RPMI8226 (cell line): Measurements from ENCODE around the gene EPHA8.

Experiments
- DNase-seq: peaks from one replicate; pipeline ENCODE4 v3.0.0-alpha.2; 2015

EPHA8 gene

DNA sequence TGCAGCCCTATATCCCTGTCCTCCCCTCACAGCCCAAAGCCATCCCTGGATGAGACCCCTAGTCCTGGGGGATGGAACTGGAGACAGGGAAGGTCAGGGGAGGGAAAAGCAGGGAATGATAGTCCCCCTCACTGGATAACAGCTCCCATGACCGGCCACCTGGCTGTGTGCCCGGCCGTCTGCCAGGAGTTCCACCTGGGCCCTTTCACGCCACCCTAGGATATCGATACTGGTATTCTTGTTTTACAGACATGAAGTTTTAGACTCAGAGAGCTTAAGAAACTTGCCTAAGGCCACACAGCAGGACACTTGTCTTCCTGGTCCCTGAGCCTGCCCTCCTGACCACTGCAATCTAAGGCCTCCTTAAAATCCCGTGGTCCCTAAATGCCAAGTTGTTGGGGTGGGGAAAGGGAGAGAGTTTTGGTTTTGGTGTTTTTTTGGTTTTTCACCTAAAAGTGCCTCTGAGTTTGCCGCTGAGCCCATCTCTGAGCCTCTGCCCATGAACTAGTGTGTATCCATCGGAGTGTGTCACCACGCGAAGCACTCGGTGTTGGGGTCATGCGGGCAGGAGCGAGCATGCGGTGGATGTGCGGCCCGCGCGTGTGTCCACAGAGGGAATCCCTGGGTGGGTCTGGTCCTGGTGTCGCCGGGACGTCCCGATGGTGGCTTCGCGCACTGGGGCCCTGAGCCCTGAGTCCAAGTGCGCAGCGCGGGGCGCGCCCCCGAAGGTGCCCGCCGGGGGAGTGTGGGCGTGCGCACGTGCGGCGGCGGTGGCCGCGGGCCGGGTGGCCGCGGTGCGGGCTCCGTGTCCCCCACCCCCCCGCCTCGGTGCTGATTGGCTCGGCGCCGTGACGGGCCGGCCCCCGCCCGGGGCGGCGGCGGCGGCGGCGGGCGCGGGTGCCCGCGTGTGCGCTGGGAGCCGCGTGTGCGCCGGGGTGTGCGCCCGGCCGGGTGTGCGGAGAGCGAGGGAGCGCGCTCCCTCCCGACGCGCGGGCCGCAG lies at the start of gene EPHA8:
TSS of gene EPHA8 (plus strand) at position 906 of the 1,000 bp plus-strand sequence. CDS start 147 bp downstream, outside the sequence.
- no peak for DNase-seq

GRCh38 chr1:22516906-22517571 lies 46.2 kb upstream of the EPHA8 start:
- DNase-seq = no peak

- DNase-seq = no peak
Observed at GRCh38 chr1:22517956-22518355, 45.3 kb upstream of the EPHA8 start.

- DNase-seq = no peak
Observed at GRCh38 chr1:22518379-22518778, 44.9 kb upstream of the EPHA8 start.

- no peak for DNase-seq
Observed at GRCh38 chr1:22520871-22521270, 42.4 kb upstream of the EPHA8 start.

DNA sequence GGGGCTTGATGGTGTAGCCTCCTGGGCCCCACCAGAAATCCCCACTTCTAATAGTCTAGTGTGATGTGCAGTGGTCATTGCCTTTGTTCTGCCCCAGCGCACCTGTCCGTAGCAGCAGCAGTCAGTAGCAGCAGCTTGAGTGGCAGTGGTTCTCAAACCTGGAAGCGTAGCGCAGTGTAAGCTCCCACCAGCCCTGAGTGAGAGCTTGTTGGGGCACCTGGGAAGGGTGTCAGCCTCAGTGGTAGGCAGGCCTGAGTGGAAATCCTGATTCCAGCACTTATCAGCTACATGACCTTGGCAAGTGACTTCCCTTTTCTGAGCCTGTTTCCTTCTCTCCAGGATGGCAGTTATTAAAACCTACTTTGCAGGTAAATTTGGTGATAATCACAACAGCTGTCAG lies 41.6 kb upstream of the EPHA8 start:
- DNase-seq = no peak

DNA sequence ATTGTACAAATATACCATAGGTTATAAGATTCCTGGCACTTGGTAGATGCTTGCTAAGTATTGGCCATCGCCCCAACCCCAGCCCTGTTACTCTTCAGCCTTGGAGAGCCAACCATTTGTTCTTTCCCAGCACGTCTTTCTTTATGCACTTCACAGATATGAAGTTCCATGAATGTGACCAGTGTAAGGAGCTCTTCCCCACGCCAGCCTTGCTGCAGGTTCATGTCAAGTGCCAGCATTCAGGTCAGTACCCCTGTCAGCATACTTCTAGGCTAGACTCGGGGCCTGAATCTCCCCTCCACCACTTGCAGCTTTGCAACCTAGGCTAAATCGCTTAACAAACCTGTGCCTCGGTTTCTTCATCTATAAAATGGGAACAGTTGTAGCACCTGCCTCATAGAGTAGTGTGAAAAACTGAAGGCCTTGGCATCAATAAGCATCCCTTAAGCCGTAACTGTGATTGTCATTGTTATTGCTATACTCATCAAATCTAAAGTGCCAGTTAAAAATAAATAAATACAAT lies 41.0 kb upstream of the EPHA8 start:
- DNase-seq = no peak

- DNase-seq = no peak
Observed at GRCh38 chr1:22524481-22524880, 38.8 kb upstream of the EPHA8 start.

DNA sequence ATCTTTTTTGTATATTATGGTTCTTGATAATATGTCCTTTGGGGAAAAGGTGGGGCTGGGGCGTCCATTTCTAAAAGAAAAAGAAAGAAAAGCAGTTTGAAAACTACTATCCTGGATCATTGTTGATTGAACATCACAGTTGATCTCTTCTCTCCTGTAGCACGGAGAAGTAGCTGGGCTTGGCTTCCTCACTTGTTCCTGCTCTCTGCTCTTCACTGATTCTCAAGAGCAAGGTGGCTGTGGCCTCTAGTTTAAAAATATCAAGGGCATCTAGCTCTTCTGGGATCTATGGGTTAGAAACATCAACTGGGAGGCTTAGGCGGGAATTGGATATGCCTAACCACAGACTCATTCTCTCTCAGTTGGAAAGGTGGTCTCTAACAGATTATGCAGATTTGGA lies 38.1 kb upstream of the EPHA8 start:
- no peak for DNase-seq

DNA sequence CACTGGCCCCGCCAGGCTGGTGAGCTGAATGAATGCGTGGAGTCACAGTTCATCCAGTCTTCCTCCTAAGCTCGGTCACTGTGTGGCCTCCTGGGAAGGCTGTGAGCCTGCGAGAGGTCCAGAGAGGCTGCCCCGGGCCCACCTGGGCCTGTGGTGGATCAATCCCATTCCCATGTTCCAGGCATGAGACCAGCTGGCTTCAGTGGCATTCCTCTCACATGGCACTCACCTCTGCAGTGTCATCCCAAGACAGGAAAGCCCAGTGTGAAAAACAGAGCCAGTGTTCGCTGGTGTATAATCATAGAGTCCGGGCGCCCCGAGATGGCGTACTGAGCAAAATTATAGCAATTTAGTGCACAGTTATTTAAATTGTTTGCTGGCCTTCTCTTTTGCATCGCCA lies 37.6 kb upstream of the EPHA8 start:
- no peak for DNase-seq

GRCh38 chr1:22526098-22526497 lies 37.2 kb upstream of the EPHA8 start:
- DNase-seq = no peak

DNA sequence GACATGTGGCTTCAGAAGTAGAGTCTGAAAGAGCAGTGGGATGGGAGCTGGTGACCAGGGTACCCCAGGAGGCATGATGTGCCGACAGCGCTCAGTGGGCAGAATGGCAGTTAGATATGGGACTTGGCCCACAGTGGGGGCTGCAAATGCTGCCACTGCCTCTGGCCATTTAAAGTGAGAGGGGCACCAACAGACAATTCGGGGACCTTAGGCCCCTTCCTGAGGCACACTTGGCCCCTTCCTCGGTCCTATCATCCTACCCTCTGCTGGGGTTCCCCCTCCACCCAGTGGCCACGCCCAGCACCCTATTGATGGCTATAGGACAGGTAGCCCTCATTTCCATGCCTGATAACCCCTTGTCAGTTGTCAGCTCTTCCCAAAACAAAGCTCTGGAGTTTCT lies 36.6 kb upstream of the EPHA8 start:
- no peak for DNase-seq

GRCh38 chr1:22527122-22527521 lies 36.2 kb upstream of the EPHA8 start:
- no peak for DNase-seq

DNA sequence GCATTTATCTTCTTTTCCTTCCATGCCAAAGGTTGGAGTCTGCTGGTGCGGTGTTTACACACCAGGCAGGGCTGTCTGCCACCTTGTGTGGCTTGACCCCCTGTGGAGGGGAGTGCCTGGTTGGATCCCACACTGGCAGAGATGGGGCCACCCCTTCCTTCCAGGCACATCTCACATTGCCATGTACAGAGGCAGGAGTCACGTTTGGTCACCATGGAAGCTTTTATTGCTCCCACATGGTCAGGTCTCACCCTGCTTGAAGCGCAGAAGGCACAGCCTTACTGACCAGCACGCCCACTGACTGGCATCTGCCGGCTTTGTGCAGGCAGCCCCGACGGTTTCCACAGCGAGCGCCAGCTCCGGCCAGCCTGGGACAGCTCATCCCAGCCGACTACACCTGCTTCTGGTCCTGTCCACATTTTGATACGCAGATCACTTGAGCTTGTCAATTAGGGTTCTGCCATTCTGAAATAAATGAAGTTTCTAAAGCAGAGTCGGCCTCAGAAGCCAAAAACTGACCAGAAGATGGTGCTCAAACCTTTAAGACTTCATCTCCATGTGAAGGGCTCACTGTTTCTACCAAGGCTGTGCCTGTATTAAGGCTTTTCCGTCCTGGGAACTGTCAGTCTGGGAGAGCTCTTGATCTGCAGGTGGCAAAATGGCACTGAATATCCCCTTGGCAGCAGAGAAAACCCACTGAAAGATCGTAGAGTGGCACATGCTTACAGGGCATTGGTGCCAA lies 35.6 kb upstream of the EPHA8 start:
- no peak for DNase-seq

- no peak for DNase-seq
Observed at GRCh38 chr1:22528451-22528850, 34.8 kb upstream of the EPHA8 start.

DNA sequence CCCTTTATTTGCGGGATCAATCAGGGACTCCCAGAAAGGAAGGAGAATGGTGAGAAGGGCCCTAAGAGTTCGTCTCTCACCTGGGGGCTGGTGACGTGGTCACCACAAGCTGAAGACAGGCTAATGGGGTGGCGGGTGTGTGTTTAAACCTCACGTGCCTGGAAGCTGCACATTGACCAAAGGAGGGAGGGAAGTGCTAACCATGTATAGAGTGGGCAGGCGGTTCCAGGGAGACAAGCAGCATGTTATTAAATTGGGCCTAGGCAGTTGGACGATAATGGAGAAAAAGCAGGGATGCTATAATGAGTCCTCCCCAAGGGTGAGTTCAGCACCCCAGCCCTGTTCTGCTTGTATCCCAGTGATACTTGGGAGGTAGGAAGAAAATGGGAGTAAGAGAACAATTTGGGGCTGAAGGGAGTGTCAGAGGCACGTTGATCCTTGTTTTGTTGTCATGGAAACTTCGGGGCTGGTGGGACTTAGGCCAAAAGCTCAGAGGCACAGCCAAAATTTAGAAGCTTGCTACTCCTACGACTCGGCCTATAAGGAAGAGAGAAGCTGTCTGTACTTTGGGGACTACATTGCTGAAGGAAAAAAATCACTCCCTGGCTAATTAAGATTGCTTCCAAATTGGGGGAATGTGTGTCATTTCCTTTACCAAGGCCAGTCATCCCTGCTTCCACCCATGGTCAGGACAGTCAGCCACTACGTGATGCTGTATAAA lies 33.2 kb upstream of the EPHA8 start:
- DNase-seq = no peak

DNA sequence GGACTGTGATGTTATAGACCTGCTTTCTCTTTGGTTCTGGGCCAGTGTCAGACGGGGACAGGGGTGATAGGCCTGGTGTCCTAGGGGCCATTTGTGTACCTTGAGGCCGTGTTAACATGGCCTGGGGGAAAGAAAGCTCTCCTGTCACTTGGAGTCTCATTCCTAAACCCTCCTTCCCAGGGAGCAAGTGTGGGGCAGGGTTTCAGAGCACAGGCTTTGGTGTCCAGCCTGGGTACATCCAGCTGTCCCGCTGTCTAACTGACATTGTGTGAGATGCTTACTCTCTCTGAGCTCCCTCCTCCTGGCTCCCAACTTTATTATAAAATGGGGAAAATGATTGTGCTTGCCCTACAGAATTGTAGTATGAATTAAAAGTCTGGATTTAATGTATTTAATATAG lies 32.6 kb upstream of the EPHA8 start:
- no peak for DNase-seq

- no peak for DNase-seq
Observed at GRCh38 chr1:22531251-22531650, 32.0 kb upstream of the EPHA8 start.

GRCh38 chr1:22533244-22533895 lies 29.9 kb upstream of the EPHA8 start:
- DNase-seq = no peak

GRCh38 chr1:22534951-22535350 lies 28.3 kb upstream of the EPHA8 start:
- peak; percentile 61 for DNase-seq

DNA sequence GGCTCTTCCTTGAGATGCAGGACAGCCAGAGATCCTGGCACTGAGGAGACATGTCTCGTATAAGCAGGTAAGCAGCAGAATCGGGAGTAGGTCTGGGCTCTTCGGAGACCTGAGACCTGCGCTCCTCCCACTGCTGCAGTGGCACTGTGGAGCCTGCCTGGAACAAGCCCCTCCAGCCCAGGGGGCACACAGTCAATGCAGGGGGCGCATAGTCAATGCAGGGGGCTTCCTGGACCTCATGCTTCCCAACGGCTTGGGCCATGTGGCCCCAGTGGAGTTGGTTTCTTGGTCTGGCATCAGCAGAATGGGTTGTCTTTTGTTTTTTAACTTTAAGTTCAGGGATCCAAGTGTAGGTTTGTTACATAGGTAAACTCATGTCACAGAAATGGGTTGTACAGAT lies 27.9 kb upstream of the EPHA8 start:
- no peak for DNase-seq

DNA sequence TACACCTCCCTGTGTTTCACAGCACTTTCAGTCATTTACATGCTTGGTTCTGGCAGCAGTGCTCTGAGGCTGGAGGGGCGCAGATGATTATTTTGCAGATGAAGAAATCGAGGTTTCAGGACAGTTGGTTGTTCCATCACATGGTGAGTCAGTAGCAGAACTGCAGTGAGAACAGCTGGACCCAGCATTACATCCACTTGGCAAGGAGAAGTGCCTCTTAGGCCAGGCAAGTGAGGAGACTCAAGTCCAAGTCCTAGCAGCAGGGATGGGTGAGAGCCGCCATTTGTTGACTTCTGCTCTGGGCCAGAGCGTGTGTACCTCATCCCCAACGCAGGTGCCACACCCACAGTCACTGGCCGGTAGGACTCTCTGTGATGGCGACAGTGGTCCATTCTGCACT lies 26.8 kb upstream of the EPHA8 start:
- no peak for DNase-seq
